CD14-positive monocyte (primary cell): ENCODE measurements around the gene GID8. TPM values are rescaled to one million over a fixed set of nuclear protein-coding genes. Genes with fewer than 3 reads are reported as not detected.
A peak's percentile ranks its signal among the peaks of the same experiment; 100 is the strongest.

Experiments used
- DNase-seq, 3 donors: peaks; one replicate each; pipeline ENCODE4 v3.0.0-alpha.2; 2011 to 2022
- H2AFZ ChIP-seq: 2 replicates; pipeline ENCODE4 v1.6.0; 2012; ENCODE audit warnings: mild to moderate bottlenecking, low read depth, low read length, inconsistent platforms; ENCODE audit not compliant: insufficient read depth, poor library complexity, severe bottlenecking
- H3K27ac ChIP-seq, 2 donors: 1 replicate in 1 of 2; 2 replicates in 1 of 2; pipeline ENCODE4 v1.5.1; 2012 to 2013; ENCODE audit warnings: low read length in 2 of 2, control low read depth in 1 of 2, inconsistent platforms in 1 of 2, low read depth in 1 of 2, mild to moderate bottlenecking in 1 of 2
- H3K27me3 ChIP-seq, 2 donors: one replicate each; pipeline versions ENCODE4 v1.6.0 to v1.6.1; 2011 to 2013; ENCODE audit warnings: low read length in 2 of 2; ENCODE audit not compliant: control insufficient read depth in 2 of 2, insufficient read depth in 2 of 2
- H3K36me3 ChIP-seq, 2 donors: replicated peaks in 1 of 2; 1 replicate in 1 of 2; 2 replicates in 1 of 2; pipeline versions ENCODE4 v1.5.1 to v1.6.1; 2012 to 2013; ENCODE audit warnings: low read length in 2 of 2, control low read depth in 1 of 2, inconsistent platforms in 1 of 2, mild to moderate bottlenecking in 1 of 2; ENCODE audit not compliant: insufficient read depth in 2 of 2, control insufficient read depth in 1 of 2
- H3K4me1 ChIP-seq, 2 donors: 1 replicate in 1 of 2; 2 replicates in 1 of 2; pipeline versions ENCODE4 v1.5.1 to v1.6.1; 2012 to 2013; ENCODE audit warnings: low read length in 2 of 2, control low read depth in 1 of 2, inconsistent platforms in 1 of 2, mild to moderate bottlenecking in 1 of 2, moderate library complexity in 1 of 2; ENCODE audit not compliant: insufficient read depth in 2 of 2, control insufficient read depth in 1 of 2
- H3K4me2 ChIP-seq: replicated peaks from 2 replicates; pipeline ENCODE3; 2012; ENCODE audit warnings: low read length, moderate library complexity, mild to moderate bottlenecking; ENCODE audit not compliant: poor library complexity, severe bottlenecking; ENCODE audit errors: extremely low read depth
- H3K4me3 ChIP-seq, 3 experiments: fragments of 200-600 bp in 1 of 3; sonication (generic) in 1 of 3; replicated peaks in 1 of 3; 1 replicate in 2 of 3; 2 replicates in 1 of 3; pipeline ENCODE4 v1.5.1; 2011 to 2013; ENCODE audit warnings: low read length in 3 of 3, mild to moderate bottlenecking in 3 of 3, control low read depth in 2 of 3, low read depth in 2 of 3, inconsistent platforms in 1 of 3, moderate library complexity in 1 of 3
- H3K79me2 ChIP-seq: 2 replicates; pipeline ENCODE4 v1.6.0; 2012; ENCODE audit warnings: mild to moderate bottlenecking, control low read depth, inconsistent platforms, low read length, moderate library complexity; ENCODE audit not compliant: insufficient read depth
- H3K9ac ChIP-seq: 2 replicates; pipeline ENCODE4 v1.6.0; 2017; ENCODE audit warnings: low read length, mild to moderate bottlenecking; ENCODE audit not compliant: insufficient read depth, poor library complexity, severe bottlenecking
- H3K9me3 ChIP-seq, 2 donors: replicated peaks in 1 of 2; 1 replicate in 1 of 2; 2 replicates in 1 of 2; pipeline versions ENCODE4 v1.5.1 to v1.6.1; 2012 to 2013; ENCODE audit warnings: low read length in 2 of 2, control low read depth in 1 of 2; ENCODE audit not compliant: control insufficient read depth in 1 of 2, insufficient read depth in 1 of 2
- H4K20me1 ChIP-seq: 2 replicates; pipeline ENCODE4 v1.6.0; 2012; ENCODE audit warnings: mild to moderate bottlenecking, low read length, control low read depth, moderate library complexity; ENCODE audit not compliant: insufficient read depth
- H3K27ac Mint-ChIP-seq, 7 donors: one replicate each; pipeline ENCODE4 v1.8.0; 2020; ENCODE audit warnings: mild to moderate bottlenecking in 7 of 7, mixed read lengths in 7 of 7, moderate library complexity in 6 of 7, inconsistent platforms in 2 of 7
- H3K27me3 Mint-ChIP-seq, 3 donors: one replicate each; pipeline ENCODE4 v1.8.0; 2021 to 2022; ENCODE audit warnings: low read depth in 3 of 3, mild to moderate bottlenecking in 3 of 3, mixed read lengths in 3 of 3, moderate library complexity in 3 of 3, inconsistent platforms in 1 of 3
- H3K36me3 Mint-ChIP-seq, 2 donors: one replicate each; pipeline ENCODE4 v1.8.0; 2020; ENCODE audit warnings: mixed read lengths in 2 of 2, inconsistent platforms in 1 of 2, mild to moderate bottlenecking in 1 of 2
- H3K4me1 Mint-ChIP-seq: one replicate; pipeline ENCODE4 v1.8.0; 2020; ENCODE audit warnings: mild to moderate bottlenecking, mixed read lengths
- H3K4me3 Mint-ChIP-seq, 2 donors: one replicate each; pipeline ENCODE4 v1.8.0; 2020; ENCODE audit warnings: mild to moderate bottlenecking in 2 of 2, mixed read lengths in 2 of 2, moderate library complexity in 1 of 2
- H3K9me3 Mint-ChIP-seq, 7 donors: one replicate each; pipeline ENCODE4 v1.8.0; 2020 to 2022; ENCODE audit warnings: mixed read lengths in 7 of 7, mild to moderate bottlenecking in 6 of 7, moderate library complexity in 6 of 7, inconsistent platforms in 2 of 7
- WGBS: methylation state at CpG from one replicate; pipeline ENCODE4 v1.1.5; 2013; ENCODE audit warnings: missing lambda C conversion rate; ENCODE audit not compliant: insufficient coverage; 5-methylcytosine and 5-hydroxymethylcytosine counted together
- intact Hi-C, 2 donors: fragments of 100-400 bp; cut with micrococcal nuclease; formaldehyde crosslinking; loops; one replicate each; pipeline versions ENCODE4 v1.15.0 to v1.15.1; 2023
- polyA plus RNA-seq, 3 donors: library from polyadenylated mRNA; depleted of rRNA in 1 of 3; unstranded in 2 of 3; stranded (reverse) in 1 of 3; fragments of 300-500 nt in 2 of 3; fragments of >200 nt in 1 of 3; fragmentation: Illumina TruSeq in 2 of 3; gene quantifications; 1 replicate in 2 of 3; 2 replicates in 1 of 3; pipeline ENCODE4 v1.2.3, GENCODE V29; 2012 to 2021
- TF ChIP-seq, protein P1 (sequence below): fragments of 200-600 bp; IDR thresholded peaks from one replicate; pipeline ENCODE4 v1.8.0; 2022; ENCODE audit warnings: antibody characterized with exemption, mild to moderate bottlenecking

GID8 gene
- polyA plus RNA-seq, 3 donors = 12.4 to 19.7 (median 12.7) TPM

DNA sequence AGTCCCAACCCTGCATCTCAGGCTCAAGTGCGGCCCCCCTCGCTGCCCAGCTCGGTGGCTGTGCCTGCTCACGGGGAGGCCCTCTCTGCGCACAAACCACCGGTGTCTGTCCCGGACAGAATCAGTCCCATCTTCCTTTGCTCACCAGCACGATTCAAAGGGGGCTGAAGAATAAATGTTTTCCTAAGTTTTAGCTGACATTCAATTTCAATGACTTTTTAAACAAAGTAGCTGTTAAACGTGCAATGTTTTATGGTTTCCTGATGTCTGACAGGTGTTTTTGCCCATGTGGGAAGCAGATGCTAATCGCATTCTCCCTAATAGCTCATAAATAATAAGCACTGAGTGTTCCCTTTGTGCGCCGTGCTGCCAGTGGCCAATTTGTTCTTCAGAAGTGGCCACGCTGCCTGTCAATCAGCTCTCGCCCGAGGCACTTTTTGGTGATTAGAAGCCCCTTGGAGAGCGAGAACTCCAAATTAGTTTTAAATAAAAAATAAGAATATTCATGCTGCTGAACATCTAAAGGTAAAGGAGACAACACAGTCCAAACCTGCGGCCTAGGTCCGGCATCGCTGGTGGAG lies 42.5 kb downstream of the GID8 start:
- H3K4me1 ChIP-seq = peaks cover 33% of the 10 kb centered on the region in 2 donors
- intact Hi-C loops = no loop called here
- H3K9ac ChIP-seq = no peak overlapping the region
- Mint-ChIP-seq H3K9me3 (peaks cover 0 to 7% (median 2%) of the 10 kb centered on the region in 7 donors), H3K27ac (no peak overlapping the region), H3K27me3 (peaks cover 77 to 95% (median 83%) of the 10 kb centered on the region in 3 donors), H3K4me1 (peaks cover 35% of the 10 kb centered on the region), H3K4me3 (peak overlapping the region in 1 of 2 donors; percentile 55), H3K36me3 (no peaks in the 10 kb centered on the region)
- no peaks in the 10 kb centered on the region for H3K36me3 ChIP-seq
- H3K4me2 ChIP-seq = no peak overlapping the region
- H4K20me1 ChIP-seq = no peaks in the 10 kb centered on the region
- DNase-seq = no peak
- H3K9me3 ChIP-seq = peaks cover 0 to 4% of the 10 kb centered on the region in 2 donors
- no peaks in the 10 kb centered on the region for H3K79me2 ChIP-seq
- WGBS = 6% methylated on average over 12 of the region's 19 CpGs
- H3K27me3 ChIP-seq = peaks cover 24 to 75% of the 10 kb centered on the region in 2 donors
- no peak overlapping the region for H3K4me3 ChIP-seq
- no peak overlapping the region for H2AFZ ChIP-seq
- TF ChIP-seq, protein P1, sequence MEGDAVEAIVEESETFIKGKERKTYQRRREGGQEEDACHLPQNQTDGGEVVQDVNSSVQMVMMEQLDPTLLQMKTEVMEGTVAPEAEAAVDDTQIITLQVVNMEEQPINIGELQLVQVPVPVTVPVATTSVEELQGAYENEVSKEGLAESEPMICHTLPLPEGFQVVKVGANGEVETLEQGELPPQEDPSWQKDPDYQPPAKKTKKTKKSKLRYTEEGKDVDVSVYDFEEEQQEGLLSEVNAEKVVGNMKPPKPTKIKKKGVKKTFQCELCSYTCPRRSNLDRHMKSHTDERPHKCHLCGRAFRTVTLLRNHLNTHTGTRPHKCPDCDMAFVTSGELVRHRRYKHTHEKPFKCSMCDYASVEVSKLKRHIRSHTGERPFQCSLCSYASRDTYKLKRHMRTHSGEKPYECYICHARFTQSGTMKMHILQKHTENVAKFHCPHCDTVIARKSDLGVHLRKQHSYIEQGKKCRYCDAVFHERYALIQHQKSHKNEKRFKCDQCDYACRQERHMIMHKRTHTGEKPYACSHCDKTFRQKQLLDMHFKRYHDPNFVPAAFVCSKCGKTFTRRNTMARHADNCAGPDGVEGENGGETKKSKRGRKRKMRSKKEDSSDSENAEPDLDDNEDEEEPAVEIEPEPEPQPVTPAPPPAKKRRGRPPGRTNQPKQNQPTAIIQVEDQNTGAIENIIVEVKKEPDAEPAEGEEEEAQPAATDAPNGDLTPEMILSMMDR = no peak
- no peak overlapping the region for H3K27ac ChIP-seq

DNA sequence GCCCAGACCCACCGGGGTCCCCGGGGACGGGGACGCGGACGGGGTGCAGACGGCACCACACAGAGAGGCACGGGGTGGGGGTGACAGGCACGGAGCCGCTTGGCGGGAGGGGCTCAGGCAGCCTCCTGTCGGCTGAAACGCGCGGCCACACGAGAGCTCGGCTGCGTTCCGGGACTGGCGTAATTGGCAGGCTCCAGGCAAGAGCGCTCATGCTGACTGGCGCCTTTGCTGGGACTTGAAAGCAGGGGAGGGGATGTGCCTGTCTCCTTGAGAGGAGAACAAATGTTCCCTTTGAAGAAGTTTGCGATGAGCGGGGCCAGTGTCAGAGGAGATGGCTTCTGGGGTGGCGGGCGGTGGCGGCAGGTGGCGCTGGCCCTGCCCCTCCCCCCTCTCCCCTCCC lies 43.0 kb downstream of the GID8 start:
- H3K4me2 ChIP-seq = no peak overlapping the region
- H3K4me3 Mint-ChIP-seq = peak overlapping the region in 1 of 2 donors; percentile 85
- H3K36me3 ChIP-seq = no peaks in the 10 kb centered on the region
- no peak overlapping the region for H3K9ac ChIP-seq
- H3K27me3 Mint-ChIP-seq = peaks cover 73 to 93% (median 78%) of the 10 kb centered on the region in 3 donors
- H2AFZ ChIP-seq = no peak overlapping the region
- peaks cover 0 to 7% (median 2%) of the 10 kb centered on the region in 7 donors for H3K9me3 Mint-ChIP-seq
- no peak overlapping the region for H3K4me3 ChIP-seq
- no peaks in the 10 kb centered on the region for H3K36me3 Mint-ChIP-seq
- peaks cover 0 to 4% of the 10 kb centered on the region in 2 donors for H3K9me3 ChIP-seq
- H3K27ac ChIP-seq = no peak overlapping the region
- no peaks in the 10 kb centered on the region for H3K79me2 ChIP-seq
- no peak for DNase-seq
- intact Hi-C loops = no loop called here
- H3K4me1 ChIP-seq = peaks cover 33% of the 10 kb centered on the region in 2 donors
- WGBS = 2% methylated on average over 22 of the region's 28 CpGs
- peaks cover 35% of the 10 kb centered on the region for H3K4me1 Mint-ChIP-seq
- H3K27me3 ChIP-seq = peaks cover 24 to 75% of the 10 kb centered on the region in 2 donors
- H4K20me1 ChIP-seq = no peaks in the 10 kb centered on the region
- TF ChIP-seq, protein P1 = no peak
- H3K27ac Mint-ChIP-seq = no peak overlapping the region
